HepG2 (cell line): ENCODE results near the gene SNX30.

Source experiments
- ARID2 ChIP-seq: sonication (generic); formaldehyde crosslinking; IDR thresholded peaks from 2 replicates; pipeline ENCODE4 v1.8.1; 2022; ENCODE audit warnings: mild to moderate bottlenecking, missing genetic modification reagents, borderline replicate concordance
- ATF3 ChIP-seq: sonication (generic); formaldehyde crosslinking; IDR thresholded peaks from 2 replicates; pipeline ENCODE4 v1.4.0; 2020; ENCODE audit warnings: missing genetic modification reagents
- CTCF ChIP-seq: sonication (generic); formaldehyde crosslinking; IDR thresholded peaks from 2 replicates; pipeline ENCODE4 v1.5.0; 2020; ENCODE audit warnings: mild to moderate bottlenecking, missing genetic modification reagents, moderate library complexity
- EZH2 ChIP-seq: conservative IDR thresholded peaks from 2 replicates; pipeline ENCODE4 v1.6.1; 2012; ENCODE audit warnings: mild to moderate bottlenecking, low read depth, low read length, moderate library complexity
- FUBP1 ChIP-seq: sonication (generic); formaldehyde crosslinking; IDR thresholded peaks from 2 replicates; pipeline ENCODE4 v1.5.1; 2020; ENCODE audit warnings: missing genetic modification reagents, mild to moderate bottlenecking, borderline replicate concordance
- GMEB1 ChIP-seq: sonication (generic); formaldehyde crosslinking; IDR thresholded peaks from 2 replicates; pipeline ENCODE4 v1.5.1; 2020; ENCODE audit warnings: missing genetic modification reagents, mild to moderate bottlenecking, borderline replicate concordance
- KDM5B ChIP-seq: sonication (generic); formaldehyde crosslinking; IDR thresholded peaks from 2 replicates; pipeline ENCODE4 v1.4.0; 2020; ENCODE audit warnings: missing genetic modification reagents, mild to moderate bottlenecking, borderline replicate concordance
- POLR2A ChIP-seq, 2 experiments: IDR thresholded peaks; 2 replicates each; pipeline ENCODE4 v1.6.1; 2011; ENCODE audit warnings: low read depth in 2 of 2, low read length in 2 of 2, mild to moderate bottlenecking in 1 of 2, moderate library complexity in 1 of 2; ENCODE audit not compliant: insufficient read depth in 1 of 2
- RFX5 ChIP-seq: IDR thresholded peaks from 2 replicates; pipeline ENCODE4 v1.6.1; 2011; ENCODE audit warnings: low read depth, low read length, improper control_type of control experiment
- RNF2 ChIP-seq: fragments of 450-650 bp; conservative IDR thresholded peaks from 2 replicates; pipeline ENCODE4 v1.6.1; 2016; ENCODE audit warnings: low read depth
- ZBTB26 ChIP-seq: IDR thresholded peaks from 2 replicates; pipeline ENCODE4 v1.6.1; 2016; ENCODE audit warnings: missing compliant biosample characterization, missing genetic modification reagents, borderline replicate concordance
- ZNF260 ChIP-seq: sonication (generic); formaldehyde crosslinking; IDR thresholded peaks from 2 replicates; pipeline ENCODE4 v1.4.0; 2020; ENCODE audit warnings: missing genetic modification reagents, low read depth, mild to moderate bottlenecking, borderline replicate concordance

GRCh38 chr9:112856843-112857242 lies 106.3 kb downstream of the SNX30 start:
- no peak for TF ChIP-seq CTCF
- TF ChIP-seq KDM5B (CRISPR knock-in tag): no peak
- TF ChIP-seq ZBTB26 (CRISPR knock-in tag): no peak
- no peak for TF ChIP-seq FUBP1 (CRISPR knock-in tag)
- TF ChIP-seq EZH2: no peak
- TF ChIP-seq RFX5: no peak
- TF ChIP-seq GMEB1: no peak
- no peak for TF ChIP-seq POLR2A (IDR thresholded peaks at IDR 0.05; ENCODE audit: insufficient read depth in 1 of 2, low read depth in 2 of 2, low read length in 2 of 2)
- TF ChIP-seq RNF2: no peak
- no peak for TF ChIP-seq ARID2 (CRISPR knock-in tag)
- TF ChIP-seq ZNF260 (CRISPR knock-in tag): no peak
- no peak for TF ChIP-seq ATF3 (CRISPR knock-in tag)
